Neural cell (in vitro differentiated cells): ENCODE measurements around the gene C13orf46.

Experiments used
- TAF1 ChIP-seq: IDR thresholded peaks from 2 replicates; pipeline ENCODE4 v1.6.1; 2012; ENCODE audit warnings: low read depth
- TF ChIP-seq, protein P1 (sequence below): fragments of 450-650 bp; IDR thresholded peaks from 2 replicates; pipeline ENCODE4 v1.5.1; 2014; ENCODE audit warnings: antibody characterized with exemption, mild to moderate bottlenecking, moderate library complexity; ENCODE audit not compliant: poor library complexity, severe bottlenecking

DNA sequence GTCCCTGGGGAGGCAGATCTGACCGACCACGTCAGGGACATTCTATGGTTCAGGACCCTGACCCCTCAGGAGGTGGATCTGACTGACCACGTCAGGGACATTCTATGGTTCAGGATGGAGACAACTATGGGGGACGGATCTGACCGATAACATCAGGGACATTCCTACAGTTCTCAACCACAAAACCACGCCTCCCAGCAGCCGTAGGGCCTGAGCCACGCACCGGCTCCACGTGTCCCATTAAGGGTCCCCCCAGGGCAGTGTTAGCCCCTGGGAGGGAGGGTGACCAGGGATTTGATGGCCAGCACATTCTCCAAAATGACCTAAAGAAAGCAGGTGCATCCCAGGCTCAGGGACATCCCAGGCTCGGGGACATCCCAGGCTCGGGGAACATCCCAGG is 49.0 kb upstream of the C13orf46 start:
- TF ChIP-seq, protein P1, sequence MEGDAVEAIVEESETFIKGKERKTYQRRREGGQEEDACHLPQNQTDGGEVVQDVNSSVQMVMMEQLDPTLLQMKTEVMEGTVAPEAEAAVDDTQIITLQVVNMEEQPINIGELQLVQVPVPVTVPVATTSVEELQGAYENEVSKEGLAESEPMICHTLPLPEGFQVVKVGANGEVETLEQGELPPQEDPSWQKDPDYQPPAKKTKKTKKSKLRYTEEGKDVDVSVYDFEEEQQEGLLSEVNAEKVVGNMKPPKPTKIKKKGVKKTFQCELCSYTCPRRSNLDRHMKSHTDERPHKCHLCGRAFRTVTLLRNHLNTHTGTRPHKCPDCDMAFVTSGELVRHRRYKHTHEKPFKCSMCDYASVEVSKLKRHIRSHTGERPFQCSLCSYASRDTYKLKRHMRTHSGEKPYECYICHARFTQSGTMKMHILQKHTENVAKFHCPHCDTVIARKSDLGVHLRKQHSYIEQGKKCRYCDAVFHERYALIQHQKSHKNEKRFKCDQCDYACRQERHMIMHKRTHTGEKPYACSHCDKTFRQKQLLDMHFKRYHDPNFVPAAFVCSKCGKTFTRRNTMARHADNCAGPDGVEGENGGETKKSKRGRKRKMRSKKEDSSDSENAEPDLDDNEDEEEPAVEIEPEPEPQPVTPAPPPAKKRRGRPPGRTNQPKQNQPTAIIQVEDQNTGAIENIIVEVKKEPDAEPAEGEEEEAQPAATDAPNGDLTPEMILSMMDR, result no peak
- TF ChIP-seq TAF1, result no peak
